Effector memory CD4-positive, alpha-beta T cell (primary cell): ENCODE data around the gene URB2.

Experiments
- DNase-seq, 3 donors: peaks; one replicate each; pipeline ENCODE4 v3.0.0-alpha.2; 2020
- H3K27ac ChIP-seq: 2 replicates; pipeline ENCODE4 v1.7.0; 2013; ENCODE audit warnings: mild to moderate bottlenecking, low read length, moderate library complexity; ENCODE audit not compliant: insufficient read depth, poor library complexity, severe bottlenecking
- H3K27me3 ChIP-seq: replicated peaks from 2 replicates; pipeline ENCODE4 v1.7.0; 2013; ENCODE audit warnings: mild to moderate bottlenecking, low read length; ENCODE audit not compliant: insufficient read depth, control insufficient read depth, poor library complexity, severe bottlenecking
- H3K36me3 ChIP-seq: 2 replicates; pipeline ENCODE4 v1.7.0; 2013; ENCODE audit warnings: mild to moderate bottlenecking, low read length, moderate library complexity; ENCODE audit not compliant: control insufficient read depth, insufficient read depth
- H3K4me1 ChIP-seq: 2 replicates; pipeline ENCODE4 v1.7.0; 2013; ENCODE audit warnings: low read length, mild to moderate bottlenecking; ENCODE audit not compliant: control insufficient read depth, insufficient read depth, poor library complexity, severe bottlenecking
- H3K4me3 ChIP-seq: 2 replicates; pipeline ENCODE4 v1.7.0; 2013; ENCODE audit warnings: low read length, low read depth, mild to moderate bottlenecking; ENCODE audit not compliant: insufficient read depth, poor library complexity, severe bottlenecking
- H3K9me3 ChIP-seq: 2 replicates; pipeline ENCODE4 v1.7.0; 2013; ENCODE audit warnings: mild to moderate bottlenecking, low read length, moderate library complexity; ENCODE audit not compliant: control insufficient read depth

The URB2 gene

DNA sequence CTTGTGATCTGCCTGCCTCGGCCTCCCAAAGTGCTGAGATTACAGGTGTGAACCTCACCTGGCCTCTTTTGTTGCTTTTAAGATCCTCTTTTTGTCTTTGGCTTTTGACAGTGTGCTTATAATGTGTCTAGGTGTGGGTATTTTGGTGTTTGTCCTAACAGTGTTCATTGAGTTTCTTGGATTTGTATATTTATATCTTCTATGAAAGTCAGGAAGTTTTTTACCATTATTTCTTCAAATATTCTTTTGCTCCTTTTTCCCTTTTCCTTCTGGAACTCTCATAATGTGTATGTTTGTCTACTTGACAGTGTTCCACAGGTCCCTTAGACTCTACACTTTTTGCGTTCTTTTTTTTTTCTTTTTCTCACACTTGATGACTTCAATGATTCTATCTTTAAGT is 59.1 kb downstream of the URB2 start:
- H3K4me3 ChIP-seq = no peak overlapping the region
- H3K9me3 ChIP-seq = no peaks in the 10 kb centered on the region
- no peak for DNase-seq
- H3K4me1 ChIP-seq = no peaks in the 10 kb centered on the region
- no peak overlapping the region for H3K27ac ChIP-seq
- H3K36me3 ChIP-seq = no peaks in the 10 kb centered on the region
- no peaks in the 10 kb centered on the region for H3K27me3 ChIP-seq

GRCh38 chr1:229689273-229689672 is 63.2 kb downstream of the URB2 start:
- Histone ChIP-seq H3K27ac (no peak overlapping the region), H3K4me1 (no peaks in the 10 kb centered on the region), H3K4me3 (no peak overlapping the region), H3K27me3 (no peaks in the 10 kb centered on the region), H3K9me3 (no peaks in the 10 kb centered on the region), H3K36me3 (no peaks in the 10 kb centered on the region)
- DNase-seq = no peak

DNA sequence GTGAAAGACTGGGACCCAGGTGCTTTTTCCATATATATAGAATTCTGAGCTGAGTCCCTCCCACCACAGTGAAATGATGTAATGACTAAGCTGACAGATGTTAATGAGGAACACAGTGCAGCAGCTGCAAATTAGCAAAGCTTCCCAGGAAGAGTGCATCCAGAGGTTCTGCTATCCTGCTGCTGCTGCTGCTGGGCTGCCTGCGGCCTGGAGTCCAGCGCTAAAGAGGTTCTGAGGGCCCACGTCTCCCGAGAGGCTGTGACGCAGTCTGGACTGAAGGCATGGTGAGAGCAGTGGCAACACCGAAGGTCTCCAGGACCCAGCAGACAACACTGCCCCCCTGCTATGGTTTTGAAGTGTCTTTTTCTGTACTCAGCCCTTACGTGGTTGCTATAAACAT is 63.9 kb downstream of the URB2 start:
- H3K4me1 ChIP-seq = no peaks in the 10 kb centered on the region
- H3K9me3 ChIP-seq = no peaks in the 10 kb centered on the region
- H3K4me3 ChIP-seq = no peak overlapping the region
- no peaks in the 10 kb centered on the region for H3K27me3 ChIP-seq
- DNase-seq = no peak
- H3K27ac ChIP-seq = no peak overlapping the region
- H3K36me3 ChIP-seq = no peaks in the 10 kb centered on the region

DNA sequence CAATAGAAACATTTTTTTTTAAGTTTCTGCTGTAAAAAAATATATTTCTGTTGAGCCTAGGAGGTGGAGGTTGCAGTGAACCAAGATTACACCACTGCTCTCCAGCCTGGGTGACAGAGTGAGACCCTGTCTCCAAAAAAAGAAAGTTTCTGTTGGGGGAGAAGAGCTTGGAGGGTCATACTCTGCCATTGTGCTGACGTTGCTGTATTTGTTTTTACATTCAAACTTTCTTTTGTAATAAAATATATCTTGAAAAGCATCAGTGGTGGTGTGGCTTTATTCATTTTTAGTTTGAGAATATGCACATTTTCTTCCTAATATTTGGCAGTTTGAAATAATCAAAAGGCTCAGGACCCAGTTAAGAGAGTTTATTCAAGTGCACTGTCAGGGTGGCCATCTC is 64.6 kb downstream of the URB2 start:
- Histone ChIP-seq H3K4me1 (no peaks in the 10 kb centered on the region), H3K36me3 (no peaks in the 10 kb centered on the region), H3K9me3 (no peaks in the 10 kb centered on the region), H3K27me3 (no peaks in the 10 kb centered on the region), H3K4me3 (no peak overlapping the region), H3K27ac (no peak overlapping the region)
- DNase-seq = no peak

- H3K27me3 ChIP-seq = no peaks in the 10 kb centered on the region
- H3K36me3 ChIP-seq = no peaks in the 10 kb centered on the region
- no peak overlapping the region for H3K27ac ChIP-seq
- H3K9me3 ChIP-seq = no peaks in the 10 kb centered on the region
- H3K4me1 ChIP-seq = no peaks in the 10 kb centered on the region
- H3K4me3 ChIP-seq = no peak overlapping the region
- DNase-seq = no peak
These were observed 65.3 kb downstream of the URB2 start for GRCh38 chr1:229691362-229691761.

DNA sequence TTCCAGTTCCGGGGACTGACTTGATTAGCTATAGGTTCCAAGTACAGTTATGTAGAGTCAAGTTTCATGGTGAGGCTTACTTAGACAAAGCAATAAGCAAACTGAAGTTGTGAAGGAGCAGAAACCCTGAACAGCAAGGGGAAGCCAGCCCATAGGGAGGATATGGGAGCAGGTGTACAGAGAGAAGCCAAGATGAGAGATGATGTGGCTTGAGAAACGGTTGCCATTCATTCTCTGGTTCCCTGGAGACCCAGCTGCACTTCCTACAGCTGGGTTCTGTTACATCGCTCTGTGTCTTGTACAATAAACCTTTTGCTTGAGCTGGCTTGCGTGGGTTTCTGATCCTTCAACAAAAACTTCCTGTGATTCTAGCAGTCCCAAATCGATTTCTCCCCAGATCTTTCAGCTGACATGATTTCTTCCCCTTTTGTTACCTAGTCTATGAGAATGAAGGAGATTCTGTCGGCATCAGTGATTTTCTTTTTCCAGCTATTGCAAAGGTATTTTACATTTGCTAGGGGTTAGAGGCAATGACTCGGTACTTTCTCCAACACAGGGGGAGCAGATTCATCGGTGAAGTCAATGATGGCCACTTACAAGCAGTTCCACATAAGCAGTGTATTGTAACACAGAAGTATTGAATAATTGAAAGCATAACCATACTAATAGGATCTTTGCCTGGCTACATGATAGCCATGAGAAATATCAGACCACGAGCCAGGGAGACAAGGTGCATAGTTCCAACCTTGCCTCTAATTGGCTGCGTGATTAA is 67.3 kb downstream of the URB2 start:
- H3K27me3 ChIP-seq = no peaks in the 10 kb centered on the region
- no peaks in the 10 kb centered on the region for H3K9me3 ChIP-seq
- no peak for DNase-seq
- no peaks in the 10 kb centered on the region for H3K4me1 ChIP-seq
- H3K36me3 ChIP-seq = no peaks in the 10 kb centered on the region
- no peak overlapping the region for H3K27ac ChIP-seq
- H3K4me3 ChIP-seq = no peak overlapping the region

DNA sequence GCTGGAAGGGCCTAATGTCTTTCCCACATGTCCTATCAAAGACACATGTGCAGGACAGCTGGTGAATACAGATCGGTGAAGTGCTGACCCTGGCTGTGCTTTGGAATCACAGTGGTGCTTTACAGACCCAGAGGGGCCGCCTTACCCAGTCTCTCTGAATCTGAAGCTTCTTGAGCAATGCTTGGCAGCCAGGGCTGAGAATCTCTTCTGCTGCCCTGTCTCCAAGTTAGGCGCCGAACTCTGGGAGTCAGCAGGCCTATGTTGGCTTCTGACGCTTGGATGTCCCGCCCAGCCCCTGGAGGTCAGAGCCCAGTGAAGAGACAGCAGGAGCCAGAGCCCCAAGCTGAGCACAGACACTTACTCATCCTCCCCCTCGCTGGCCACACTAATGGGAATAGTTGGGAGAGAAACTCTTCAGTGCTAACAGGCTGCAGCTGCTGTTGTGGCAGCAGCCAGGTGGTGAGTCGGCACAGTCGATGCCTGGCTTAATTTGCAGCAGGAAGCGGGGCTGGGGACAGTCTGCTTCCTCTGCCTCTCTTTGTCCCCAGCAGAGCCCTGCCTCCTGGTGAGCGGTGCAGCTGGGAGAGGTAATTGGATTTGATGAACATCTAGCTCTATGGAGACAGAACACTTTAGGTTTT is 68.1 kb downstream of the URB2 start:
- no peak overlapping the region for H3K4me3 ChIP-seq
- no peaks in the 10 kb centered on the region for H3K9me3 ChIP-seq
- H3K36me3 ChIP-seq = no peaks in the 10 kb centered on the region
- no peak for DNase-seq
- no peak overlapping the region for H3K27ac ChIP-seq
- H3K27me3 ChIP-seq = no peaks in the 10 kb centered on the region
- H3K4me1 ChIP-seq = no peaks in the 10 kb centered on the region

GRCh38 chr1:229696385-229696784 is 70.3 kb downstream of the URB2 start:
- Histone ChIP-seq H3K27me3 (no peaks in the 10 kb centered on the region), H3K36me3 (no peaks in the 10 kb centered on the region), H3K4me3 (no peak overlapping the region), H3K4me1 (no peaks in the 10 kb centered on the region), H3K27ac (no peak overlapping the region), H3K9me3 (no peaks in the 10 kb centered on the region)
- DNase-seq = no peak

DNA sequence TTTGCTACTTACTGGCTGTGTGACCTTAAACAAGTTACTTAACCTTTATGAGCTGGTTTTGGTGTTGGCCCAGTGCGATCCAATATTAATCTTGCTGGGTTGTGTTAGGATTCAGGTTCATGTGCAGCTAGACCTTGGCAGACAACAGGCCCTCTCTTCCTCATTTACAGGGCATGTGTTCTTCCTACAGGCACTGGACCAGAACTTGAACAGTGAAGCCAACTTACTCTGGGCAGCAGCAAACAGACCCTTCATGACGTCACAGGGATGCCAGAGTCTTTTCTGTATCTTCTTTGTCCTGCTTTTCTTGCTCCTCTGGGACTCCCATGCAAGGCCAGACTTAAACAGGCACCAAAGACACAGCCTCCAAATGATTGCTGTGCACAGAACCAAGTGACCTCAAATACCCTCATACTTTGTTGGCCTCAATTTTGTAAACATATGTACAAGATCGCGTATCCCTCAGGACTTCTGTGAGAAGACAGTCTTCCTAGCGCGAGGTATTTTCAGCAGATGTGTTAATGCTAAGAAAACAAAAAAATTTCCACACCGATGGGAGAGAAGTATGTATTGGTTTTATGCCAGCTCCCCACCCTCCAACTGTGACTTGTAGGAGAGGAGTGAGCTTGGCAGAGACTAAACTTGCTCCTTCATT is 73.7 kb downstream of the URB2 start:
- Histone ChIP-seq H3K4me3 (no peak overlapping the region), H3K27me3 (no peaks in the 10 kb centered on the region), H3K27ac (no peak overlapping the region), H3K36me3 (no peaks in the 10 kb centered on the region), H3K9me3 (no peaks in the 10 kb centered on the region), H3K4me1 (no peaks in the 10 kb centered on the region)
- no peak for DNase-seq

DNA sequence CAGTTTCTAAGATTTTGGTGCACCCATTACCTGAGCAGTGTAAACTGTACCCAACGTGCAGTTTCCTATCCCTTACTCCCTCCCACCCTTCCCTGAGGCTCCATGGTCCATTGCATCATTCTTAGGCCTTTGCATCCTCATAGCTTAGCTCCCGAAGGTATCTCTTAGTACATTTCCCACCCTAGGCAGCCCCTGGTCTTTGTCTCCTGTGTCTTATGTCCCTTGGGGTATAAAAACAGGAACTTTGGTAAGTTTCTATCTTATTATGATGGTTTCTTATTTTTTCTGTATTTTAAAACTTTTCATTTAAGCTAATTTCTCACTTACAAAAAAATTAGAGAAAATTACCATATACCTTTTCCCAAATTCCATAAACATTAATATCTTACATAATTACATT is 78.1 kb downstream of the URB2 start:
- no peak for DNase-seq

More for the DNA sequence above, 78.1 kb downstream of the URB2 start:
- no peaks in the 10 kb centered on the region for H3K36me3 ChIP-seq
- no peaks in the 10 kb centered on the region for H3K27me3 ChIP-seq
- no peak overlapping the region for H3K4me3 ChIP-seq
- no peak overlapping the region for H3K27ac ChIP-seq
- H3K9me3 ChIP-seq = no peaks in the 10 kb centered on the region
- H3K4me1 ChIP-seq = no peaks in the 10 kb centered on the region
